DOHH2 (cell line): ENCODE results near the gene TNS1.

Experiments
- H3F3A ChIP-seq: fragments of 200-600 bp; sonication (generic), shearing (Covaris generic); 2 replicates; pipeline ENCODE4 v1.6.0; 2016; ENCODE audit warnings: antibody characterized with exemption, mild to moderate bottlenecking; ENCODE audit not compliant: control insufficient read depth, insufficient read depth
- H3K27ac ChIP-seq: fragments of 200-600 bp; sonication (generic); 2 replicates; pipeline ENCODE4 v1.5.1; 2014; ENCODE audit warnings: low read depth, mild to moderate bottlenecking, low read length, moderate library complexity
- H3K27me3 ChIP-seq: fragments of 200-600 bp; sonication (generic); 2 replicates; pipeline ENCODE4 v1.6.1; 2014; ENCODE audit warnings: mild to moderate bottlenecking, low read length, mixed read lengths; ENCODE audit not compliant: control insufficient read depth
- H3K36me3 ChIP-seq: fragments of 200-600 bp; sonication (generic); 2 replicates; pipeline ENCODE4 v1.6.1; 2014; ENCODE audit warnings: mild to moderate bottlenecking, low read length, moderate library complexity, mixed read lengths; ENCODE audit not compliant: control insufficient read depth
- H3K4me1 ChIP-seq: fragments of 200-600 bp; sonication (generic); 2 replicates; pipeline ENCODE4 v1.6.1; 2014; ENCODE audit warnings: mild to moderate bottlenecking, low read length, mixed read lengths; ENCODE audit not compliant: control insufficient read depth
- H3K4me2 ChIP-seq: fragments of 200-600 bp; sonication (generic); 2 replicates; pipeline ENCODE4 v1.6.0; 2014; ENCODE audit warnings: mild to moderate bottlenecking, low read length, moderate library complexity
- H3K4me3 ChIP-seq: fragments of 200-600 bp; sonication (generic); 2 replicates; pipeline ENCODE4 v1.5.1; 2014; ENCODE audit warnings: mild to moderate bottlenecking, low read length, mixed read lengths
- H3K79me2 ChIP-seq: fragments of 200-600 bp; sonication (generic); 2 replicates; pipeline ENCODE4 v1.6.1; 2014; ENCODE audit warnings: mild to moderate bottlenecking, low read length, mixed read lengths; ENCODE audit not compliant: control insufficient read depth
- H3K9me2 ChIP-seq: fragments of 200-600 bp; sonication (generic); replicated peaks from 2 replicates; pipeline ENCODE4 v1.6.1; 2014; ENCODE audit warnings: mild to moderate bottlenecking, low read length, mixed read lengths; ENCODE audit not compliant: control insufficient read depth
- H3K9me3 ChIP-seq: fragments of 200-600 bp; sonication (generic); 2 replicates; pipeline ENCODE4 v1.6.1; 2014; ENCODE audit warnings: antibody characterized with exemption, low read length, mixed read lengths; ENCODE audit not compliant: control insufficient read depth, insufficient read depth
- H4K20me1 ChIP-seq: fragments of 200-600 bp; sonication (generic); 2 replicates; pipeline ENCODE4 v1.6.0; 2014; ENCODE audit warnings: low read depth, mild to moderate bottlenecking, antibody characterized with exemption, low read length, moderate library complexity; ENCODE audit not compliant: control insufficient read depth, insufficient read depth
- CTCF ChIP-seq: fragments of 200-600 bp; sonication (generic); IDR thresholded peaks from one replicate; pipeline ENCODE4 v1.5.1; 2014; ENCODE audit warnings: antibody characterized with exemption, mild to moderate bottlenecking, low read depth, low read length; ENCODE audit not compliant: poor library complexity, severe bottlenecking
- EZH2phosphoT487 ChIP-seq: fragments of 200-600 bp; sonication (generic); IDR thresholded peaks from 2 replicates; pipeline ENCODE4 v1.6.1; 2017; ENCODE audit warnings: borderline replicate concordance, mild to moderate bottlenecking, antibody characterized with exemption, low read length, moderate library complexity, mixed read lengths

The TNS1 gene

GRCh38 chr2:217753460-217754200 lies 249.2 kb downstream of the TNS1 start:
- H3K36me3 ChIP-seq, result no peaks in the 10 kb centered on the region
- no peaks in the 10 kb centered on the region for H3F3A ChIP-seq
- H3K4me2 ChIP-seq, result no peak overlapping the region
- 0 out of 2 replicates have a peak, but pooled peaks cover 3% of the 10 kb centered on the region for H3K27me3 ChIP-seq
- no peaks in the 10 kb centered on the region for H3K9me2 ChIP-seq
- no peak overlapping the region for H3K4me3 ChIP-seq
- H4K20me1 ChIP-seq, result no peaks in the 10 kb centered on the region
- no peaks in the 10 kb centered on the region for H3K79me2 ChIP-seq
- TF ChIP-seq CTCF (no peak), EZH2phosphoT487 (no peak)
- H3K27ac ChIP-seq, result no peak overlapping the region
- peaks cover 11% of the 10 kb centered on the region; the same call in 1 of the 2 replicates for H3K4me1 ChIP-seq
- H3K9me3 ChIP-seq, result no peaks in the 10 kb centered on the region

GRCh38 chr2:217752714-217753459 lies 249.9 kb downstream of the TNS1 start:
- no peak overlapping the region for H3K27ac ChIP-seq
- TF ChIP-seq CTCF (no peak), EZH2phosphoT487 (no peak)
- no peaks in the 10 kb centered on the region for H3K79me2 ChIP-seq
- 0 out of 2 replicates have a peak, but pooled peaks cover 3% of the 10 kb centered on the region for H3K27me3 ChIP-seq
- H4K20me1 ChIP-seq, result no peaks in the 10 kb centered on the region
- H3K4me3 ChIP-seq, result no peak overlapping the region
- H3K9me3 ChIP-seq, result no peaks in the 10 kb centered on the region
- no peaks in the 10 kb centered on the region for H3K36me3 ChIP-seq
- no peak overlapping the region for H3K4me2 ChIP-seq
- H3K9me2 ChIP-seq, result no peaks in the 10 kb centered on the region
- H3F3A ChIP-seq, result no peaks in the 10 kb centered on the region
- peaks cover 11% of the 10 kb centered on the region; the same call in 1 of the 2 replicates for H3K4me1 ChIP-seq

- Histone ChIP-seq H3K27ac (no peak overlapping the region), H3K9me2 (no peaks in the 10 kb centered on the region), H3K4me3 (no peak overlapping the region), H4K20me1 (no peaks in the 10 kb centered on the region), H3K9me3 (no peaks in the 10 kb centered on the region), H3K4me1 (peaks cover 11% of the 10 kb centered on the region; the same call in 1 of the 2 replicates), H3K27me3 (0 out of 2 replicates have a peak, but pooled peaks cover 3% of the 10 kb centered on the region), H3K4me2 (no peak overlapping the region), H3K79me2 (no peaks in the 10 kb centered on the region), H3K36me3 (no peaks in the 10 kb centered on the region), H3F3A (no peaks in the 10 kb centered on the region)
- no peak for TF ChIP-seq EZH2phosphoT487
- no peak for TF ChIP-seq CTCF
Measured at GRCh38 chr2:217751952-217752351, 250.8 kb downstream of the TNS1 start.
